Stimulated activated CD8-positive, alpha-beta memory T cell treated with anti-CD3 and anti-CD28 coated beads, Interleukin-7, amount 100 ng/mL, for 1 hour (primary cell): Measurements from ENCODE around the gene ADTRP.

Source experiments
- DNase-seq, 2 donors: peaks; one replicate each; pipeline ENCODE4 v3.0.0-alpha.2; 2020; ENCODE audit warnings: low read depth in 2 of 2

Gene ADTRP

GRCh38 chr6:11755725-11756124 is 22.9 kb downstream of the ADTRP start:
- no peak for DNase-seq

GRCh38 chr6:11754625-11755271 is 23.9 kb downstream of the ADTRP start:
- no peak for DNase-seq

- no peak for DNase-seq
These were observed 24.8 kb downstream of the ADTRP start for GRCh38 chr6:11753798-11754197.

GRCh38 chr6:11752360-11752759 is 26.2 kb downstream of the ADTRP start:
- DNase-seq, result no peak

DNA sequence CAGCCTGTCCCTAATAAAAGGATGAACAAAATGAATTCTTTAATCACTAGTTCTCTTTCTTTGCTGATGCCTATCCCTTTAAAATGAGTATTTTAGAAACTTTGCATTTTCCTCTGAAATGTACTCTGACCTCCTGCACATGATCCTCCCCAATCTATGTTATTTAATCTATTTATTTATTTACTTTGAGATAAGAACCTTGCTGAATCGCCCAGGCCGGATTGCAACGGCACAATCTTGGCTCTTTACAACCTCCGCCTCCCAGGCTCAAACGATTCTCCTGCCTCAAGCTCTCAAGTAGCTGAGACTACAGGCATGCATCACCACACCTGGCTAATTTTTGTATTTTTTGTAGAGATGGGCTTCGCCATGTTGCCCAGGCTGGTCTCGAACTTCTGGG is 27.9 kb downstream of the ADTRP start:
- no peak for DNase-seq

- DNase-seq, result no peak
These were observed 29.9 kb downstream of the ADTRP start for GRCh38 chr6:11748591-11749210.

DNA sequence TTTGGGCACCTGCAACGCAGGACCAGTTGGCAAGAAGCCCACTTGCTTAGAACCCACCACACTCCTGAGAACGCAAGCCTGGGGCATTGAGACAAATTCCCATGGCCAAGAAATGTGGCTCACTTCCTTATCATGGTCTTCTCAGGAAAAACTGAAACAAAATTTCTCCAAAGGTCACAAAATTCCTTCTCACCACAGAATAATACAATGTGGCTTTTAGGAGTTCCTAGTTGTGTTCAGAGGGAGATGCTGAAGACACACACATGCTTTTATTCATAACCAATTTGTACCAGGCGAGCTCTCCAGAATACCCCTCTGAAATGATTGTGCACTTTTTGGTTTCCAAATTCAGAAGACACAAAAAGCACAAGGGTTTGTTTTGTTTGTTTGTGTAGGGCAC is 31.6 kb downstream of the ADTRP start:
- no peak for DNase-seq

DNA sequence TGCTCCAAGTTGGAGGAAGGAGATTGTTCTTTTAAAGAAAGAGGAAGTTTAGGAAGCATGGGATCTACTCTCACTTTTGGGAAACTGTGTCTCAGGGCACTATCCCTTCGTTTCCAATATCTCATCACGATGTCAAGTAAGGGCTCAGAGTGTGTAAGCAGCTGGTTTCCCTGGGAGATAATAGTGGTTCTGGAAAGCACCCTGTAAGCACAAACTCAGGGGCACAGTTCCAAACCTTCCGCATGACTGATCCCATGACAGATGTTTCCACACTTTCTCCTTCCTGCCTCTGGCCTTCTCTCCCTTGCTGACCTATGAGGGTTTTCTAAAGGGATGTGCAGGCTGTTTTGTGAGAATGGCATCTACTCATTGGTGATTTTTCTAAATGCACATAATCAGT is 33.9 kb downstream of the ADTRP start:
- no peak for DNase-seq

DNA sequence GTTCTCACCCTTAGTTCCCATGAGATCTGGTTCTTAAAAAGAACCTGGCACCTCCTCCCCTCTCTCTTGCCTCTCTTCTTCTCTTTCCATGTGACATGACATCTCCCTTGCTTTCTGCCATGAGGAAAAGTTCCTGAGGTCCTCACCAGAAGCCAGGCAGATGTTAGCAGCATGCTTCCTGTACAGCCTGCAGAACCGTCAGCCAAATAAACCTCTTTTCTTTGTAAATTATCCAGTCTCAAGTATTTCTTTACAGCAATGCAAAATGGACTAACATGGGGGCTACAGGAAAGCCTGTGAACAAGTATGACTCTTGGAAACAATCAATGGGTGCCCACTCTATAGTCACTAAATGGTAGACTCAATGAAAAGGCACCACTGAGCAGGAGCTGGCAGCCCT is 34.5 kb downstream of the ADTRP start:
- DNase-seq, result no peak

DNA sequence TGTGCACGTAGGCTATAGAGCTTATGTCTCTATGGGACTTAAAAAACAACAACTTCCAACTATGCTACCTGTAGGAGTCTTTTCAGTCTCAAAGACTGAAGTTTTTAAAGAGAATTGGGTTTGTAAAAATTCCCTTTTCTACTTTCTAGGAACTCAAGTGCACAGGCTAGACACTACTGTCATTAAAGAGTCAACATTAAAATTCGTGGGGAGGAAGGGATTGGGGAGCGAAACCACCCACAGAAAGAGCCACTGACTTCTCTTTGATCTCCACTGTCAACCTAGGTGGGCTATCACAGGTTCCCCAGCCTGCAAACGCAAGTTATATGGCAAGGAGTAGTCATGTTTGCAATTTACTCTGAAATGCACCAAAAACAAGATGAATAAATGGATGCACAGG is 37.7 kb downstream of the ADTRP start:
- DNase-seq, result no peak

- DNase-seq, result no peak
These were observed 39.8 kb downstream of the ADTRP start for GRCh38 chr6:11738661-11739375.

GRCh38 chr6:11738234-11738633 is 40.4 kb downstream of the ADTRP start:
- no peak for DNase-seq

DNA sequence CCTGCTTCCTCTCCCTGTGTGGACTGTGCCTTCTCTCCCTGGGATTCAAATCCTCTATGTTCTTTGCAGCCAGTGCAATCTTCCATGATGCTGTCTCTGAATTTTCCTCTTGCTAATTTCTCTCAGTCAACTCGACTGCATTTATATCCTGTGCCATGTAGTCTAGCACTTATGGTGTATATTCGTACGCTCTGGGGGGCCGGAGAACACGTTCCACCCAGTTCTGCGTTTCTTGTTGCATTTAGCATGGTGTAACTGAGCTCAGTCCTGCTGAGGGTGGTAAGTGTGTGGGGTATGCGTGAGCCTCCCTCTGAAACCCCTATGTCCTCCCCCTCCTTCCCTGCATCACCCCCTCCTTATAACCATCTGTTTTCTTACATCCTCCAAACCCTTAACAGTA is 42.0 kb downstream of the ADTRP start:
- DNase-seq, result no peak

- DNase-seq, result no peak
These were observed 43.6 kb downstream of the ADTRP start for GRCh38 chr6:11734861-11735613.

DNA sequence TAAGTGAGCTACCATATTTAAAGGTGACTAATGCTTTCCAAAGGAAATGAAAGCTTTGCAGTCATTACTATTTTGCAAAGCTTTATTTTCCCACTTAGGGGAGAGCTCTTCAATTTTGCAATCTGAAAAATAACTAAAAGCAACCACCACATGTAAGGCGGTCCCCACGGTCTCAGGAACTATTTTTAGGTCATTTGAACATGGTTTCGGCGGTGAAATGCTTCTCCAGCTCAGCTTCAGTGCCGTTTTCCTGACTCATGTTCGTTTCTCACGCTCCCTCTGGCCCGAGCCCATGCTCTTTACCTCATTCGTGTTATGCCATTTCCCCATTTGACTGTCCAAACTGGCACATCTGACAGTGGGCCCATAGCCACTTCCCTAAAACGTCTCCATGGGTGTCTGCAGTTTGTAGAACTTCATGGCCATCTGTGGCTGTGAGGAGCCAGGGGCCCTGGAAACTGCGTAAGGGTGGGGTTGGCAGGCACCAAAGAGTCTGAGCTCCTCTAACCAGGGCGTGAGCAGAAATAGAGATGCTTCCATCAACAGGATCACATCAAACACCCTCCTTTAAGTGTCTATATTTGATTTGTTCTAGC is 46.5 kb downstream of the ADTRP start:
- DNase-seq, result no peak

GRCh38 chr6:11731423-11731822 is 47.2 kb downstream of the ADTRP start:
- no peak for DNase-seq

DNA sequence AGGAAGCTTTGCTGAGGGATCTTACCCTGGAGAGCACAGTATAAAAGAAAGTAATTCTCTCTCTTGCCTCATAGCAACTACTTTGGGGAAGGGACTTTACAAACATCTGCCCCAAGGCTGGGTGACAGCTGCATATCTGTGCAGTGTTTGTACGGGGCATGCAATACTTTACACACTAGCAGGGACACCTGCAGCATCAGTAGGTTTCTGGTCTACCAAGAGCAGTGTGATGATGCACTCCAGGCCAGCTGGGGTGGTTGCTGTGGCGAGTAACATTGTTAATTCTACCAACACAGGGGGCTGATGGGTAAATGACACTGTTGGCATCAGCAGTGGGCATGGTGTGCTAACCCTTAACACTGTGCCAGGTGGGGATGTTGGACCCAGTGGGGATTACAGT is 48.0 kb downstream of the ADTRP start:
- no peak for DNase-seq

- no peak for DNase-seq
These were observed 49.5 kb downstream of the ADTRP start for GRCh38 chr6:11729076-11729475.

DNA sequence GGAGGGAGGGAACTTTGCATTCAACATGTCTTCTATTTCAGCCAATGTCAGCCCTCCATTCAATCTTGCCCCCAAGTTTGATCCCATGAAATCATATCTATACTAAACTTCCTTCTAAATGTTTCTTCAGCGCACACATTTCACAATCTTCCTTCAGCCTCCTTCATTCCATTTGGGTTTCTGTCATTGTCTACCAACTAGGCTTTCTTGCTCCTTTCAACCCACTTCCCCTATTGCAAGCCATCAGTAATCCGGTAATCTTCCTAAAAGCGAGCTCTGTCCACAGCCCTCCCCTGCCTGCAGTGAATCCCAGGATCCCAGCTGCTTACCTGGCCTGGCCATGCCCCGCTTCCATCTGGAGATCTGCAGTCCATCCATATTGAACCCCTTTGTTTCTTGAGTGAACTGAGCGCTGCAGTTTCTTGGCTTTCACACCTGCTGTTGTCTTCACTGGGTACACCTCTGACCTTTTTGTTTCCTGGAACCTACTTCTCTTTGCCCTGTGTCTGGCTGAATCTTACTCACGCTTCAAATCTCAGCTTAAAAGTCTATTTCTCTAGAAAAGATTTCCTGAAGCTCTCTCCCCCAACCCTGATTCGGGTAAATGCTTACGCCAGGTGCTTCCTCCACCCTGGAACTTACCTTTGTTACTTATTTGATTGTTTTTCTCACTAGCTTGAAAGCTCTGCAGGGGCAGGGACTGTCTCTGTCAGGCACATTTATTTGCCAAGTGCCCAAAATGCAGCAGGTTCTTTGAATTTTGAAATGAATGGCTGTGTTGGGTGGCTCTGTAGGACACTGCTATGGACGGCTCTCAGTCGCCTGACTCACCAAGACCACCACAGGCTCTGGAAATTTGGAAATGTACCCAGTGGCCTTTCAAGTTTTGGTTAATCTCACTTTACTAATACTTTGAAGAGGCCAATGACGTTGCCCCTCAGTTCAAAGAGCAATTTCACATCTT is 50.3 kb downstream of the ADTRP start:
- DNase-seq, result peak in 1 of 2 donors; percentile 5

DNA sequence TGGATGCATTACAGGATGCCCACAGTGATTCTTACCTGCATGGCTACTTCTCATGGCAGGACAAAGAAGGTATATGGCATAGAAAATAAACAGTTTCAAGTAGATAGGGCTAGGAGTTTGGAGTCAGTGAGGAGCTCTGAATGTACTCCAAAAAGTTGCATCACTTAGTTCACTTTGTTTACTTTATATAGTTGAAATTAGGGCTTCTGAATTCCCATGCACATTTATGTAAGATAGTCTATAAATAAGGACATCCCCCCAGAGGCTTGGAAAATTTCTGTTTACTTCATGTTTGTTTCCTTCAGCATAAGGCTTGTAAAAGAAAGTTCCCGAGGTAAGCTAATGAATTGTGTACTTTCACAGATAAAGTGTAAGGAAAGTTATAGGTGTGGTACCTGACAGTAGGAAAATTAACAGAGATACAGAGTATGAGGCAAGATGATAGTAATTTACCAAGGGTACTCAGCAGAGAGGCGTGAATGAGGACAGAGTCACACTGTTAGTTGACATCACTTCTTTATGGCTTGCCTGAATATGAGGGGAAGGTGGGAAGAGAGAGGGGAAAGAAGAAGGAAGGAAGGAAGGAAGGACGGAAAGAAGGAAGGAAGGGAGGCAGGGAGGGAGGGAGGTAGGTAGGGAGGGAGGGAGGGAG is 51.1 kb downstream of the ADTRP start:
- DNase-seq, result no peak
